ENCODE measurements around the gene GMPPB. TPM values are rescaled to one million over a fixed set of nuclear protein-coding genes. Genes with fewer than 3 reads are reported as not detected.

Gene GMPPB
- total and polyA plus RNA-seq, 4 donors = 12.6 to 57.8 (median 35.6) TPM

GRCh38 chr3:49719214-49719884, 4.4 kb downstream of the GMPPB start, which contains the start of gene AMIGO3 (continued):
- TF ChIP-seq HNF4A (conservative IDR thresholded peaks at IDR 0.05) (peak in 1 of 2 donors; percentile 11), GABPA (IDR thresholded peaks at IDR 0.05 in 1 of 2, conservative IDR thresholded peaks at IDR 0.05 in 1 of 2) (no peak), RAD21 (IDR thresholded peaks at IDR 0.05) (peak in 1 of 2 donors; percentile 49), FOXA1 (IDR thresholded peaks at IDR 0.05) (no peak)
- TF ChIP-seq, protein P1, sequence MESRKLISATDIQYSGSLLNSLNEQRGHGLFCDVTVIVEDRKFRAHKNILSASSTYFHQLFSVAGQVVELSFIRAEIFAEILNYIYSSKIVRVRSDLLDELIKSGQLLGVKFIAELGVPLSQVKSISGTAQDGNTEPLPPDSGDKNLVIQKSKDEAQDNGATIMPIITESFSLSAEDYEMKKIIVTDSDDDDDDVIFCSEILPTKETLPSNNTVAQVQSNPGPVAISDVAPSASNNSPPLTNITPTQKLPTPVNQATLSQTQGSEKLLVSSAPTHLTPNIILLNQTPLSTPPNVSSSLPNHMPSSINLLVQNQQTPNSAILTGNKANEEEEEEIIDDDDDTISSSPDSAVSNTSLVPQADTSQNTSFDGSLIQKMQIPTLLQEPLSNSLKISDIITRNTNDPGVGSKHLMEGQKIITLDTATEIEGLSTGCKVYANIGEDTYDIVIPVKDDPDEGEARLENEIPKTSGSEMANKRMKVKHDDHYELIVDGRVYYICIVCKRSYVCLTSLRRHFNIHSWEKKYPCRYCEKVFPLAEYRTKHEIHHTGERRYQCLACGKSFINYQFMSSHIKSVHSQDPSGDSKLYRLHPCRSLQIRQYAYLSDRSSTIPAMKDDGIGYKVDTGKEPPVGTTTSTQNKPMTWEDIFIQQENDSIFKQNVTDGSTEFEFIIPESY (IDR thresholded peaks at IDR 0.05) = no peak

DNA sequence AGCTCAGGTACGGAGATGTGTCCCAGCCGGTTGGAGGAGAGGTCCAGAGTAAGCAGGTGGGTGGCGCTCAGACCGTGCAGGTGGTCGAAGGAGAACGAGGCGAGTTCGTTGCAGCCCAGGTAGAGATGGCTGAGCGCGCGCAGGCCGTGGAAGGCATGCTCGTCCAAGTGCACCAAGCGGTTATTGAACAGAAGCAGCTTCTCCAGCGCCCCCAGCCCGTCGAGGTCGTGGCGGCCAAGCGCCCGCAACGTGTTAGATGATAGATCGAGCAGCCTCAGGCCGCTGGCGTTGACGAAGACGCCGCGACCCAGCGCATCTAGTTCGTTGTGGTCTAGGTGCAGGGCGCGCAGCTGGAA, 4.9 kb downstream of the GMPPB start:
- peak overlapping the region in 1 of 3 donors; percentile 6 for H3K4me3 ChIP-seq (ENCODE audit: low read depth in 1 of 3, low read length in 3 of 3)

DNA sequence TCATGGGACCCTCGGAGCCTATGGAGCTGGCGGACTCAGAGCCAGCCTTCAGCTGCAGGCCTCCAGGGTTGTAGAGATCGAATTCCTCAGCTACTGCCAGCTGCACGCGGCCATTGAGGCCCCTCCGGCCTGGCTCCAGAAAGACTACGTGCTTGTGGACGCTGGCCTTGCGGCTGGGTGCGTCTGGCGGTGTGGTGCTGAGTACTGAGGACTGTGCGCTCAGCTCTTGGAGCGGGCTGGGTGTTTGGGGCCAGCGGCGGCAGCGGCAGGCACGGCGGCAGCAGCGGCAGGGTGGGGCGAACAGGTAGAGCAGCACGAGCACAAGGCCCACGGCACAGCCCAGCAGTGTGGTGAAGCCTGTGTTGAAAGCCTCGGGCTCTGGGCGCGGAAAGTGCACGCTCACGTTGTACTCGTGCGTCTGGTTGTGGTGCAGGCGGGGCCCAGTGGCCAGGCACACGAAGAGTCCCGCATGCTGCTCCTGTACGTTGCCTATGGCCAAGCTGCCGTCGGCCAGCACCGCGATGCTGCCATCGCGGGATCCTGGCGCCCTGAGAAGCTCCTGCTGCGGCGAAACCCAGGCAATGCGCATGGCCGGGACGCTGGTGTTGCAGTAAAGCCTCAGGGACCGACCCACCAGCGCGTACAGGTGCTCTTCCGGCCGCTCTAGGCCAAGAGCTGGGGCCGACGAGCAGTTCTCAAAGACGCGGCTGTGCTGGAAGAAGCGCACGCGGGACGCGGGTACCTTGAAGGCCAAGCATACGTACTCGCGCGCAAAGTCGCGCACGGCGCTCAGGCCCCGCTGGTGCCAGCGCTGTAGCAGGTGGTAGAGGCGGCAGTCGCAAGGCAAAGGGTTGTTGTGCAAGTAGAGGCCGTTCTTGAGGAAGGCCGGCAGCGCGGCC, 5.5 kb downstream of the GMPPB start:
- no peak overlapping the region for H3K9ac ChIP-seq (ENCODE audit: low read depth in 1 of 2, low read length in 2 of 2)
- peaks cover 6 to 60% (median 21%) of the 10 kb centered on the region in 4 donors for H3K36me3 ChIP-seq (ENCODE audit: control insufficient read depth in 4 of 4, insufficient read depth in 3 of 4, low read depth in 1 of 4, low read length in 3 of 4)
- H3K4me3 ChIP-seq (ENCODE audit: low read depth in 1 of 3, low read length in 3 of 3) = no peak overlapping the region
- 82% methylated on average over 75 of the region's 75 CpGs for WGBS
- DNase-seq (ENCODE audit: low spot score) = no peak
- no peaks in the 10 kb centered on the region for H3K9me3 ChIP-seq (ENCODE audit: control insufficient read depth in 4 of 4, low read length in 3 of 4)
- peaks cover 4 to 27% (median 16%) of the 10 kb centered on the region in 4 donors for H3K4me1 ChIP-seq (ENCODE audit: control insufficient read depth in 4 of 4, insufficient read depth in 4 of 4, low read length in 3 of 4)
- H3K27me3 ChIP-seq (ENCODE audit: control insufficient read depth in 4 of 4, insufficient read depth in 4 of 4, low read length in 3 of 4) = no peaks in the 10 kb centered on the region
- H3K27ac ChIP-seq (ENCODE audit: low read depth in 1 of 2, low read length in 2 of 2) = no peak overlapping the region
- no peak for TF ChIP-seq FOXA1 (IDR thresholded peaks at IDR 0.05)
- no peak for TF ChIP-seq NR2F2 (IDR thresholded peaks at IDR 0.05)
- TF ChIP-seq CTCF (IDR thresholded peaks at IDR 0.05; ENCODE audit: low read depth, low read length, missing input control) = no peak
- TF ChIP-seq RXRA (IDR thresholded peaks at IDR 0.05) = no peak
- no peak for TF ChIP-seq HNF4G (IDR thresholded peaks at IDR 0.05)
- TF ChIP-seq YY1 (IDR thresholded peaks at IDR 0.05) = no peak
- TF ChIP-seq FOXA2 (IDR thresholded peaks at IDR 0.05) = no peak
- TF ChIP-seq GABPA (IDR thresholded peaks at IDR 0.05 in 1 of 2, conservative IDR thresholded peaks at IDR 0.05 in 1 of 2) = no peak
- TF ChIP-seq EGR1 (IDR thresholded peaks at IDR 0.05; ENCODE audit: low read depth in 2 of 2) = no peak
- TF ChIP-seq HNF4A (conservative IDR thresholded peaks at IDR 0.05) = no peak
- TF ChIP-seq JUND (IDR thresholded peaks at IDR 0.05) = no peak
- TF ChIP-seq MAX (IDR thresholded peaks at IDR 0.05) = no peak

More for the DNA sequence above, 4.9 kb downstream of the GMPPB start:
- 35% methylated on average over 33 of the region's 33 CpGs for WGBS
- peaks cover 6 to 54% (median 19%) of the 10 kb centered on the region in 4 donors for H3K36me3 ChIP-seq (ENCODE audit: control insufficient read depth in 4 of 4, insufficient read depth in 3 of 4, low read depth in 1 of 4, low read length in 3 of 4)
- H3K9me3 ChIP-seq (ENCODE audit: control insufficient read depth in 4 of 4, low read length in 3 of 4) = no peaks in the 10 kb centered on the region
- peaks cover 4 to 29% (median 18%) of the 10 kb centered on the region in 4 donors for H3K4me1 ChIP-seq (ENCODE audit: control insufficient read depth in 4 of 4, insufficient read depth in 4 of 4, low read length in 3 of 4)
- no peak for TF ChIP-seq CTCF (IDR thresholded peaks at IDR 0.05; ENCODE audit: low read depth, low read length, missing input control)
- TF ChIP-seq RAD21 (IDR thresholded peaks at IDR 0.05) = no peak
- TF ChIP-seq FOXA1 (IDR thresholded peaks at IDR 0.05) = peak; percentile 9
- TF ChIP-seq, protein P2, sequence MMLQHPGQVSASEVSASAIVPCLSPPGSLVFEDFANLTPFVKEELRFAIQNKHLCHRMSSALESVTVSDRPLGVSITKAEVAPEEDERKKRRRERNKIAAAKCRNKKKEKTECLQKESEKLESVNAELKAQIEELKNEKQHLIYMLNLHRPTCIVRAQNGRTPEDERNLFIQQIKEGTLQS (IDR thresholded peaks at IDR 0.05) = no peak
- DNase-seq (ENCODE audit: low spot score) = no peak
- no peak overlapping the region for H3K9ac ChIP-seq (ENCODE audit: low read depth in 1 of 2, low read length in 2 of 2)
- H3K27me3 ChIP-seq (ENCODE audit: control insufficient read depth in 4 of 4, insufficient read depth in 4 of 4, low read length in 3 of 4) = no peaks in the 10 kb centered on the region
- no peak overlapping the region for H3K27ac ChIP-seq (ENCODE audit: low read depth in 1 of 2, low read length in 2 of 2)

Measured in liver (tissue), 9 donors.